Heart left ventricle (tissue), 16 donors: ENCODE data around the gene PRPF38B. TPM values are rescaled to one million over a fixed set of nuclear protein-coding genes. Genes with fewer than 3 reads are reported as not detected.

Experiments used
- ATAC-seq, 4 donors: fragments of 200-7000 bp; cut with Tn5 transposase; one replicate each; pipeline ENCODE4 v1.9.1; 2020 to 2022; ENCODE audit warnings: moderate library complexity in 4 of 4, mild to moderate bottlenecking in 3 of 4, moderate number of reproducible peaks in 1 of 4
- DNase-seq, 5 donors: peaks; one replicate each; pipeline ENCODE4 v3.0.0-alpha.2; 2020
- H3K27ac ChIP-seq, 12 donors: fragments of 200-600 bp; sonication (generic) in 4 of 12; one replicate each; pipeline versions ENCODE4 v1.5.0 to v1.8.0; 2016 to 2022; ENCODE audit warnings: mild to moderate bottlenecking in 2 of 12
- H3K27me3 ChIP-seq, 9 donors: fragments of 200-600 bp; sonication (generic) in 2 of 9; one replicate each; pipeline versions ENCODE4 v1.5.1 to v1.8.0; 2016 to 2022; ENCODE audit warnings: mild to moderate bottlenecking in 3 of 9
- H3K36me3 ChIP-seq, 9 donors: fragments of 200-600 bp; sonication (generic) in 2 of 9; one replicate each; pipeline versions ENCODE4 v1.5.0 to v1.8.0; 2018 to 2022; ENCODE audit warnings: mild to moderate bottlenecking in 2 of 9
- H3K4me1 ChIP-seq, 12 donors: fragments of 200-600 bp; sonication (generic) in 4 of 12; one replicate each; pipeline versions ENCODE4 v1.5.0 to v1.8.0; 2016 to 2022; ENCODE audit warnings: mild to moderate bottlenecking in 3 of 12
- H3K4me3 ChIP-seq, 12 donors: fragments of 200-600 bp; sonication (generic) in 4 of 12; one replicate each; pipeline versions ENCODE4 v1.5.0 to v1.8.0; 2017 to 2022; ENCODE audit warnings: mild to moderate bottlenecking in 9 of 12, moderate library complexity in 4 of 12
- H3K9me3 ChIP-seq, 12 donors: fragments of 200-600 bp; sonication (generic) in 4 of 12; one replicate each; pipeline versions ENCODE4 v1.5.0 to v1.8.0; 2016 to 2022; ENCODE audit warnings: mild to moderate bottlenecking in 1 of 12
- CTCF ChIP-seq, 12 donors: fragments of 200-600 bp; sonication (generic) in 4 of 12; IDR thresholded peaks; one replicate each; pipeline versions ENCODE4 v1.5.0 to v1.8.0; 2018 to 2022; ENCODE audit warnings: antibody characterized with exemption in 12 of 12, mild to moderate bottlenecking in 5 of 12
- POLR2A ChIP-seq, 2 donors: fragments of 450-650 bp; IDR thresholded peaks; one replicate each; pipeline ENCODE4 v1.6.1; 2017; ENCODE audit warnings: antibody characterized with exemption in 2 of 2, mild to moderate bottlenecking in 2 of 2, moderate library complexity in 2 of 2
- WGBS, 4 donors: extraction: QIAGEN DNeasy Blood & Tissue Kit in 2 of 4; methylation state at CpG; one replicate each; pipeline versions ENCODE4 v1.1.5 to v1.1.7; 2013 to 2018; 5-methylcytosine and 5-hydroxymethylcytosine counted together
- intact Hi-C, 10 donors: fragments of 100-400 bp; cut with DNase I; formaldehyde crosslinking; loops; one replicate each; pipeline versions ENCODE4 v1.11.1 to v1.14.2; 2022
- polyA plus RNA-seq, 2 donors: library from polyadenylated mRNA; stranded (reverse); fragments of 200-250 nt; gene quantifications; one replicate each; pipeline ENCODE4 v1.2.3, GENCODE V29; 2013
- total RNA-seq, 9 donors: library from RNA; depleted of rRNA in 2 of 9; stranded (reverse); fragments of >200 nt in 2 of 9; fragmentation: NEBNext Ultra II Directional in 3 of 9; extraction: Animal tissue kit (Norgen Biotek cat#: 25700) in 3 of 9; gene quantifications; one replicate each; pipeline versions ENCODE4 v1.1.0 to v1.2.4, GENCODE V29; 2016 to 2023
- donor health status: ischemic (EF 13 %, LVEDD 7.1; RV severe dilation, severe dysfunction).
- donor health status: healthy with polysubstance abuse.
- donor health status: DM: no; HTN: yes; CAD: no.
- donor health status: DM: no; HTN: no; CAD: no.
- donor health status: ischemic (EF 25% LVEDD 6.9; RV normal size, moderate dysfunction).
- donor health status: ischemic (EF 25% LVEDD 5.7; RV mildly dilated, moderate dysfunction).
- donor health status: healthy.
- donor health status: DM: yes; HTN: yes; CAD: no.
- donor health status: ischemic (EF 35%, LVEDD 5.7; RV mildly dilated, moderate dysfunction).
- donor health status: nonischemic (EF 11% LVEDD 7.7; RV severe dilation, severe dysfunction).
- donor health status: DM: yes; HTN: yes; CAD: no.
- donor health status: PGD.
- donor health status: ischemic (EF 29% LVEDD 5.4; RV normal size, mild dysfunction).
- donor health status: nonischemic (EF 23%, LVEDD 6.1; RV moderate dilation, normal function).

The PRPF38B gene
- total and polyA plus RNA-seq, 11 donors: 7.7 to 22.6 (median 15.1) TPM

- Histone ChIP-seq H3K9me3 (no peaks in the 10 kb centered on the region), H3K4me3 (no peak overlapping the region), H3K36me3 (no peaks in the 10 kb centered on the region), H3K27ac (no peak overlapping the region), H3K27me3 (peaks cover 0 to 5% (median 0%) of the 10 kb centered on the region in 9 donors), H3K4me1 (peaks cover 0 to 16% (median 3%) of the 10 kb centered on the region in 12 donors)
- WGBS, 4 donors: 61 to 75% (median 67%) methylated on average over 2 of the region's 2 CpGs
- DNase-seq: no peak
- ATAC-seq: no peak
- intact Hi-C loops: no loop called here
- TF ChIP-seq CTCF (IDR thresholded peaks at IDR 0.05) (no peak), POLR2A (IDR thresholded peaks at IDR 0.05) (no peak)
Measured at GRCh38 chr1:108716437-108717230, 24.5 kb downstream of the PRPF38B start.

GRCh38 chr1:108717774-108718316, 25.7 kb downstream of the PRPF38B start:
- DNase-seq (no peak), ATAC-seq (no peak)
- Histone ChIP-seq H3K4me3 (no peak overlapping the region), H3K9me3 (no peaks in the 10 kb centered on the region), H3K27ac (no peak overlapping the region), H3K27me3 (peaks cover 0 to 4% (median 0%) of the 10 kb centered on the region in 9 donors), H3K36me3 (no peaks in the 10 kb centered on the region), H3K4me1 (peaks cover 0 to 16% (median 3%) of the 10 kb centered on the region in 12 donors)
- intact Hi-C loops: no loop called here
- 87 to 96% (median 93%) methylated on average over 6 to 9 of the region's 9 CpGs for WGBS, 4 donors
- no peak for TF ChIP-seq CTCF (IDR thresholded peaks at IDR 0.05)
- no peak for TF ChIP-seq POLR2A (IDR thresholded peaks at IDR 0.05)

GRCh38 chr1:108718927-108719655, 27.0 kb downstream of the PRPF38B start:
- Histone ChIP-seq H3K9me3 (no peaks in the 10 kb centered on the region), H3K36me3 (no peaks in the 10 kb centered on the region), H3K4me1 (peaks cover 0 to 22% (median 3%) of the 10 kb centered on the region in 12 donors), H3K4me3 (no peak overlapping the region), H3K27ac (no peak overlapping the region), H3K27me3 (no peaks in the 10 kb centered on the region)
- DNase-seq (no peak), ATAC-seq (no peak)
- TF ChIP-seq POLR2A (IDR thresholded peaks at IDR 0.05): no peak
- no peak for TF ChIP-seq CTCF (IDR thresholded peaks at IDR 0.05)
- intact Hi-C loops: no loop called here
- whole genome bisulfite sequencing, 4 donors: 33 to 41% (median 38%) methylated on average over 6 of the region's 6 CpGs
